ENCODE data around the gene CZIB.

The CZIB gene

GRCh38 chr1:53174971-53175913, 45.2 kb downstream of the CZIB start:
- 82 to 90% methylated on average over 7 to 9 of the region's 10 CpGs for WGBS, 2 experiments (ENCODE audit: insufficient coverage in 2 of 2)
- peaks cover 4% of the 10 kb centered on the region for H3K4me1 ChIP-seq (ENCODE audit: control insufficient read depth, insufficient read depth, low read length, poor library complexity, severe bottlenecking)

GRCh38 chr1:53172426-53173128, 47.9 kb downstream of the CZIB start:
- 52 to 58% methylated on average over 6 of the region's 6 CpGs for WGBS, 2 experiments (ENCODE audit: insufficient coverage in 2 of 2)
- H3K27ac ChIP-seq (ENCODE audit: low read depth, low read length, severe bottlenecking) = no peak overlapping the region
- no peak overlapping the region for H3K4me3 ChIP-seq (ENCODE audit: extremely low read depth, insufficient read depth, low read length, poor library complexity, severe bottlenecking)
- no peaks in the 10 kb centered on the region for H3K4me1 ChIP-seq (ENCODE audit: control insufficient read depth, insufficient read depth, low read length, poor library complexity, severe bottlenecking)
- H3K9me3 ChIP-seq (ENCODE audit: control insufficient read depth, low read length) = no peaks in the 10 kb centered on the region
- no peaks in the 10 kb centered on the region for H3K36me3 ChIP-seq (ENCODE audit: control insufficient read depth, insufficient read depth, low read length)

More at GRCh38 chr1:53174971-53175913, 45.2 kb downstream of the CZIB start:
- H3K9me3 ChIP-seq (ENCODE audit: control insufficient read depth, low read length) = no peaks in the 10 kb centered on the region
- no peak overlapping the region for H3K27ac ChIP-seq (ENCODE audit: low read depth, low read length, severe bottlenecking)
- H3K36me3 ChIP-seq (ENCODE audit: control insufficient read depth, insufficient read depth, low read length) = no peaks in the 10 kb centered on the region
- H3K4me3 ChIP-seq (ENCODE audit: extremely low read depth, insufficient read depth, low read length, poor library complexity, severe bottlenecking) = no peak overlapping the region

- 87 to 89% methylated on average over 8 of the region's 8 CpGs for WGBS, 2 experiments (ENCODE audit: insufficient coverage in 2 of 2)
- no peaks in the 10 kb centered on the region for H3K9me3 ChIP-seq (ENCODE audit: control insufficient read depth, low read length)
- H3K27ac ChIP-seq (ENCODE audit: low read depth, low read length, severe bottlenecking) = no peak overlapping the region
- H3K4me3 ChIP-seq (ENCODE audit: extremely low read depth, insufficient read depth, low read length, poor library complexity, severe bottlenecking) = no peak overlapping the region
- H3K36me3 ChIP-seq (ENCODE audit: control insufficient read depth, insufficient read depth, low read length) = no peaks in the 10 kb centered on the region
- H3K4me1 ChIP-seq (ENCODE audit: control insufficient read depth, insufficient read depth, low read length, poor library complexity, severe bottlenecking) = no peaks in the 10 kb centered on the region
Observed at GRCh38 chr1:53166912-53167311, 53.5 kb downstream of the CZIB start.

GRCh38 chr1:53166366-53166765, 54.1 kb downstream of the CZIB start:
- 83 to 90% methylated on average over 4 to 5 of the region's 6 CpGs for WGBS, 2 experiments (ENCODE audit: insufficient coverage in 2 of 2)
- no peaks in the 10 kb centered on the region for H3K9me3 ChIP-seq (ENCODE audit: control insufficient read depth, low read length)

GRCh38 chr1:53165408-53165961, 54.9 kb downstream of the CZIB start:
- Histone ChIP-seq H3K4me3 (ENCODE audit: extremely low read depth, insufficient read depth, low read length, poor library complexity, severe bottlenecking) (no peak overlapping the region), H3K9me3 (ENCODE audit: control insufficient read depth, low read length) (no peaks in the 10 kb centered on the region), H3K36me3 (ENCODE audit: control insufficient read depth, insufficient read depth, low read length) (no peaks in the 10 kb centered on the region), H3K27ac (ENCODE audit: low read depth, low read length, severe bottlenecking) (no peak overlapping the region), H3K4me1 (ENCODE audit: control insufficient read depth, insufficient read depth, low read length, poor library complexity, severe bottlenecking) (no peaks in the 10 kb centered on the region)
- WGBS, 2 experiments (ENCODE audit: insufficient coverage in 2 of 2) = 100% methylated on average over 2 of the region's 5 CpGs; no CpG with 5 or more reads in 1 of the 2 experiments

More at GRCh38 chr1:53166366-53166765, 54.1 kb downstream of the CZIB start:
- Histone ChIP-seq H3K4me1 (ENCODE audit: control insufficient read depth, insufficient read depth, low read length, poor library complexity, severe bottlenecking) (no peaks in the 10 kb centered on the region), H3K36me3 (ENCODE audit: control insufficient read depth, insufficient read depth, low read length) (no peaks in the 10 kb centered on the region), H3K27ac (ENCODE audit: low read depth, low read length, severe bottlenecking) (no peak overlapping the region), H3K4me3 (ENCODE audit: extremely low read depth, insufficient read depth, low read length, poor library complexity, severe bottlenecking) (no peak overlapping the region)
